GM21576 (cell line): ENCODE measurements around the gene SPATA13.
"Not testable (repeated sequence)": the region's sequence is repeated elsewhere in the genome, so short reads cannot be mapped to it uniquely, and the experiment has no call there.

Source experiments
- ATAC-seq: cut with Tn5 transposase; IDR thresholded peaks from one replicate; pipeline ENCODE4 v1.9.1; 2021; ENCODE audit warnings: mild to moderate bottlenecking, moderate library complexity; ENCODE audit not compliant: unreplicated experiment

Gene SPATA13

DNA sequence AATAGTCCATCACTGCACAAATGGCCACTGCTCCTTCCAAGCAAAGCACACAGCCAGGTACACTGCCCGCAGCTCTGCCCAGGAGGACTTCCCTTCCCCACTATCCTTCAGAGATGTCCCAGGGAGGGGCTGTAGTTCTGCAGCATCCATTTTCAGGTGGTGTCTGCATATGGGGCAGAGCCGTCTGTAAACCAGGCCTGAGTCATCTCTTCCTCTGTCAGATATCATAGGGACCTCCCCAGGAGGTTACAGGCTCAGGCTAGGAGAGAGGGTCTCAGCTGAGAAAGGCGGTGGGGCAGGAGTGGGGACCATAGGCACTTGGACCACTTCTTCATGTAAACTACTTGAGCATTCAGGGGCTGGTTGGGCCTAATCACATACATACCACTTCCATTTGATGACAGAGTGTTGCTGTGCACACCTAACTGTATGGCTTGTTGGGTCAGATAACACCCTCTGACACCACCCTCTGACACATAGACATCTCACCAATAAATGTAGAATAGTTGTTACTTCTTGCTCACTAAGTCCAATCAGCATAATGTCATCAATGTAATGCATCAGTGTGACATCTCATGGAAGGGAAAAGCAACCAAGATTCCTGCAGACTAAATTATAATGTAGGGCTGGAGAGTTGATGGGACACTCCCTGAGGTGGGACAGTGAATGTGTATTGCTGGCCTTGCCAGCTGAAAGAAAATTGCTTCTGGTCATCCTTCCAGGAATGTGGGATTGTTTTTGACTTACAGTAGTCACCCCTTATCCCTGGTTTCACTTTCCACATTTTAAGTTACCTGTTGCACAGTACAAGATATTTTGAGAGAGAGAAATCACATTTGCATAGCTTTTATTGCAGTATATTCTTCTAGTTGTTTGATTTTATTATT lies 189.5 kb downstream of the SPATA13 start:
- ATAC-seq: not testable (repeated sequence)

DNA sequence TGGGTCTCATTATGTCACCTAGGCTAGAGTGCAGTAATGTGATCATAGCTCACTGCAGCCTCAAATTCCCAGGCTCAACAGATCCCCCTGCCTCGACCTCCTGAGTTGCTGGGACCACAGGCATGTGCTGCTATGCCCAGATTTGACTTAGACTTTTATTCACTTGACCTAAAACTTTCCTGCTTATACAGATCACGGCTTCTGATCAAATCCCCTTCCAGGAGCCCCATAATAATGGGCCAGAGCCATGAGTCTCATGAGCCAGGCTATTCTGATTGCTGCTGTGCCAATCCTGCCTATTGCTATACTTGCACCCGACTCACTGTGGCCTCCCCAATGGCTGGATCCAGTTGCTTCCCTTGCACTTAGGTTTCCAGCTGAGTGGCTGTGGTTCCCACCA lies 190.9 kb downstream of the SPATA13 start:
- no peak for ATAC-seq

DNA sequence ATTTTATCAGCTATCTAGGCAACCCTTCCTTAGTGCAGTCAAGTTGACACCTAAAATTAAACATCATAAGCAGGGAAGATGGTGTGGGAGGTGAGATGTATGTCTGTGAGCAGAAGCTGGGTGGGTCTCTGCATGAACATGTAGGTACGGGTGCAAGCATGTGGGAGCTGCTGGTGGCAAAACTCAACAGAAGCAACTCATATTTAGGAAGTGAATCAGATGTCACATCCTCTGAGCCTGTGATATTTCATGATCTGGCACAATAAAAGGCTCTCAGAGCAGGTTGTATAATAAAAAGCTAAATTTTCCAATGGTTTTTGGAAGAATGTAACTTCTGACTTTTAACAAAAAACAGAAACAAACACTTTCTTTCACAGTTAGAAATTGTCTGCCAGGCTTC lies 193.2 kb downstream of the SPATA13 start:
- ATAC-seq: no peak

DNA sequence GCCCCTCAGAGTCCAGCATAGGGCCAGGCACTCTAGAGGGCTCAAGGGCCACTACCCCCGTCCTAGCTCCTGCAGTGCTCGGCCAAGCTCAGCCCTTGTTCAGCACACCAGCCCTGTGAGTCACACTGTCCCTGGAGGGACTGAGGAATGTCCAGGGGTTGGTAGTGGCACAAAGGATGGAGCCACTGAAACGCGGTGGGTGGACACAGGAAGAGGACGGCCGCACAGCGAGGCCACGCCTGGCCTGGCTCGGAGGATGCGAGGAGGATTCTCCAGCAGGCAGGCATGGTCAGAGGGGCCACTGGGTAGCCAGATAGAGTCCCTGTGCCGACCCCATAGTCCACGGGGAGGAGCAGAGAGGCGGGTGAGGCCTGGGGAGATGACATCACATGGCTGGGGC lies 194.6 kb downstream of the SPATA13 start:
- no peak for ATAC-seq

DNA sequence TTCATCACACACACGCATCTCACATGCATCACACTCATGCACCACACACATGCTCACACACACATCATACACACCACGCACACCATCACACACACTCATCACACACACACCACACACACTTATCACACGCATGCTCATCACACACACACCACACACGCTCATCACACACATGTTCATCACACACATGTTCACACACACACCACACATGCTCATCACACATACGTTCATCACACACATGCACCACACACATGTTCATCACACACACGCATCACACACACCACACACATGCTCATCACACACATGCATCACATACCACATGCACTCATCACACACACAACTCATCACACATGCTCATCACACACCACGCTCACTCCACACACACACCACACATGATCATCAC lies 195.8 kb downstream of the SPATA13 start:
- ATAC-seq: no peak
